OCI-M2 (cell line): ENCODE results near the gene RPUSD2.

ENCODE experiments used
- DNase-seq: peaks from one replicate; lab custom pipeline; 2025; ENCODE audit not compliant: unreplicated experiment; lab: John Stamatoyannopoulos, UW

RPUSD2 gene

GRCh38 chr15:40618906-40619305, 49.8 kb downstream of the RPUSD2 start:
- DNase-seq = no peak

GRCh38 chr15:40623361-40623760, 54.3 kb downstream of the RPUSD2 start:
- peak; percentile 50 for DNase-seq
